Measurements from ENCODE around the gene ELOVL2. TPM values are rescaled to one million over a fixed set of nuclear protein-coding genes. Genes with fewer than 3 reads are reported as not detected.

Gene ELOVL2
- total RNA-seq, 1 experiment from 2014 or later = 41.8 TPM

DNA sequence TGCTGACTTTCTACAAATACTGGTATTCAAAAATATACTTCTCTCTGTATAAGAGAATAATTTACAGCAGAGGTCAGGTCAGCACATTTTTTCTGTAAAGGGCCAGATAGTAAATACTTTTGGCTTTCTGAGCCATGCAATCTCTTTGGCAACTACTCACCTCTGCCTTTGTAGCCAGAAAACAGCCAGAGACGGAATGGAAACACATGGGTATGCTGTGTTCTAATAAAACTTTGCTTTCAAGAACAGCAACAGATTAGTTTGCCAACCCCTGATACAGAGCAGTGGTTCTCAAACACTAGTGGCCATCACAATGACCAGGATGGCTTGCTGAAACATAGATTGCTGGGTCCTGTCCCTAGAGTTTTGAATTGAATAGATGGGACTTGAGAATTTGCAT lies 111.0 kb downstream of the ELOVL2 start:
- Histone ChIP-seq H3K4me3 (no peak overlapping the region), H3K27me3 (no peaks in the 10 kb centered on the region), H3K36me3 (peaks cover 2% of the 10 kb centered on the region; the same call in 1 of the 2 replicates), H3K9me3 (no peaks in the 10 kb centered on the region)
- DNase-seq = no peak

Other genes starting within 250 kb of the ELOVL2 start
- gene MAK, start 205.8 kb downstream of the ELOVL2 start, total RNA-seq (2014; rRNA removed; shearing (Covaris generic); ENCODE audit: low replicate concordance) = 0.13 TPM in 1 of 2 replicates, not detected in the other
- gene GCM2, start 162.3 kb downstream of the ELOVL2 start, total RNA-seq (2014; rRNA removed; shearing (Covaris generic); ENCODE audit: low replicate concordance) = not detected in 2 replicates
- 0.99 and 2.9 TPM in 2 replicates for gene SYCP2L, start 157.3 kb downstream of the ELOVL2 start, total RNA-seq (2014; rRNA removed; shearing (Covaris generic); ENCODE audit: low replicate concordance)
- gene SMIM13, start 49.5 kb upstream of the ELOVL2 start, total RNA-seq (2014; rRNA removed; shearing (Covaris generic); ENCODE audit: low replicate concordance) = 18.6 and 27.3 TPM in 2 replicates
- not detected in 2 replicates for gene ERVFRD-1, start 67.4 kb upstream of the ELOVL2 start, total RNA-seq (2014; rRNA removed; shearing (Covaris generic); ENCODE audit: low replicate concordance)
- 8.9 and 9.3 TPM in 2 replicates for gene NEDD9, start 188.4 kb upstream of the ELOVL2 start, total RNA-seq (2014; rRNA removed; shearing (Covaris generic); ENCODE audit: low replicate concordance)

Data from MG63 (cell line).